Testis (tissue), 3 donors: ENCODE results near the gene TESK2. TPM values are rescaled to one million over a fixed set of nuclear protein-coding genes. Genes with fewer than 3 reads are reported as not detected.

Source experiments
- DNase-seq: peaks from one replicate; pipeline ENCODE4 v3.0.0-alpha.2; 2019
- H3K27ac ChIP-seq, 2 donors: fragments of 200-600 bp; sonication (generic); one replicate each; pipeline ENCODE4 v1.5.1; 2019
- H3K27me3 ChIP-seq: fragments of 200-600 bp; sonication (generic); one replicate; pipeline ENCODE4 v1.5.1; 2019
- H3K36me3 ChIP-seq: fragments of 200-600 bp; sonication (generic); one replicate; pipeline ENCODE4 v1.5.1; 2017; ENCODE audit warnings: low read depth; ENCODE audit errors: missing control alignments
- H3K4me1 ChIP-seq: fragments of 200-600 bp; sonication (generic); one replicate; pipeline ENCODE4 v1.5.1; 2019
- H3K4me3 ChIP-seq, 2 donors: fragments of 200-600 bp; sonication (generic); one replicate each; pipeline ENCODE4 v1.5.1; 2017 to 2019
- H3K9me3 ChIP-seq: fragments of 200-600 bp; sonication (generic); one replicate; pipeline ENCODE4 v1.5.1; 2017
- POLR2A ChIP-seq: fragments of 450-650 bp; IDR thresholded peaks from one replicate; pipeline ENCODE4 v1.6.1; 2017; ENCODE audit warnings: antibody characterized with exemption, mild to moderate bottlenecking, moderate library complexity
- WGBS, 2 donors: methylation state at CpG; one replicate each; pipeline ENCODE4 v1.1.5; 2018; 5-methylcytosine and 5-hydroxymethylcytosine counted together
- intact Hi-C: fragments of 100-400 bp; cut with DNase I; formaldehyde crosslinking; loops from one replicate; pipeline ENCODE4 v1.15.1; 2023; ENCODE audit warnings: low total_unique reads
- polyA plus RNA-seq: library from polyadenylated mRNA; stranded (reverse); fragments of 350-450 nt; fragmentation: Illumina TruSeq; extraction: RNeasy Lipid Tissue Mini Kit (QIAGEN cat#74804); gene quantifications from one replicate; pipeline ENCODE4 v1.2.3, GENCODE V29; 2014; ENCODE audit warnings: low read depth, low replicate concordance; ENCODE audit not compliant: insufficient read depth
- total RNA-seq, 2 donors: library from RNA; depleted of rRNA; stranded (reverse); fragments of >200 nt; gene quantifications; one replicate each; pipeline ENCODE4 v1.2.3, GENCODE V29; 2016
- TF ChIP-seq, protein P1 (sequence below), 3 experiments: fragments of 450-650 bp in 2 of 3; fragments of 200-600 bp in 1 of 3; sonication (generic) in 1 of 3; IDR thresholded peaks; one replicate each; pipeline ENCODE4 v1.5.1; 2016 to 2019; ENCODE audit warnings: antibody characterized with exemption in 3 of 3, mild to moderate bottlenecking in 2 of 3, moderate library complexity in 1 of 3

Gene TESK2
- total and polyA plus RNA-seq, 3 donors from 2014 or later: 14.3 to 22.7 (median 20.9) TPM

DNA sequence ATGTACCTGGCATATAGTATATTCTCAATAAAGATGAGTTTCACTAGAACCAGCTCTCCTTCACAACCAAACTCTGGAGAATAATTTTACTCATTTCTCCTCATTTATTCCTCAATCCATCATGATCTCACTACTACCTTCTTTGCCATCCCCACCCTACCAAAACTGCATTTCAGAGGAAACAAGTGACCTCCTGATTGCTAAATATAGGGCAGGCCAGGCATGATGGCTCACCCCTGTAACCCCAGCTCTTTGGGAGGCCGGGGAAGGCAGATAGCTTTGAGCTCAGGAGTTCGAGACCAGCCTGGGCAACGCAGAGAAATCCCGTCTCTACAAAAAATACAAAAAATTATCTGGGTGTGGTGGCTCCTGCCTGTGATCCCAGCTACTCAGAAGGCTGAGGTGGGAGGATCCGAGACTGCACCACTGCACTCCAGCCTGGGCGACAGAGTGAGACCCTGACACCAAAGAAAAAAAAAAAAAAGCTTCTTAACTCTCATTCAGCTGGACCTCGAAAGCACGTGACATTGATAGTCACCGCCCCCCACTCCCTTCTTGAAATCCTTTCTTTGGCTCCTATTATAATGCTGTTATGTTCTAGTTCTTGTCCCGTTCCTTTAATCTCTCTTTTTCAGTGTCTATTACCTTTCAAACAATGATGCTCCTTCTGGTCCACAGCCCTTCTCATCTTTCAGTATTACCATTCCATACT, 2.1 kb downstream of the TESK2 start:
- TF ChIP-seq, protein P1, sequence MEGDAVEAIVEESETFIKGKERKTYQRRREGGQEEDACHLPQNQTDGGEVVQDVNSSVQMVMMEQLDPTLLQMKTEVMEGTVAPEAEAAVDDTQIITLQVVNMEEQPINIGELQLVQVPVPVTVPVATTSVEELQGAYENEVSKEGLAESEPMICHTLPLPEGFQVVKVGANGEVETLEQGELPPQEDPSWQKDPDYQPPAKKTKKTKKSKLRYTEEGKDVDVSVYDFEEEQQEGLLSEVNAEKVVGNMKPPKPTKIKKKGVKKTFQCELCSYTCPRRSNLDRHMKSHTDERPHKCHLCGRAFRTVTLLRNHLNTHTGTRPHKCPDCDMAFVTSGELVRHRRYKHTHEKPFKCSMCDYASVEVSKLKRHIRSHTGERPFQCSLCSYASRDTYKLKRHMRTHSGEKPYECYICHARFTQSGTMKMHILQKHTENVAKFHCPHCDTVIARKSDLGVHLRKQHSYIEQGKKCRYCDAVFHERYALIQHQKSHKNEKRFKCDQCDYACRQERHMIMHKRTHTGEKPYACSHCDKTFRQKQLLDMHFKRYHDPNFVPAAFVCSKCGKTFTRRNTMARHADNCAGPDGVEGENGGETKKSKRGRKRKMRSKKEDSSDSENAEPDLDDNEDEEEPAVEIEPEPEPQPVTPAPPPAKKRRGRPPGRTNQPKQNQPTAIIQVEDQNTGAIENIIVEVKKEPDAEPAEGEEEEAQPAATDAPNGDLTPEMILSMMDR (IDR thresholded peaks at IDR 0.05): no peak
- TF ChIP-seq POLR2A: no peak
- intact Hi-C loops: no loop called here
- no peak overlapping the region for H3K4me3 ChIP-seq
- no peaks in the 10 kb centered on the region for H3K9me3 ChIP-seq
- no peak overlapping the region for H3K27ac ChIP-seq
- no peaks in the 10 kb centered on the region for H3K27me3 ChIP-seq
- no peak for DNase-seq
- no peaks in the 10 kb centered on the region for H3K36me3 ChIP-seq
- 69 to 77% methylated on average over 10 of the region's 10 CpGs for WGBS, 2 donors
- H3K4me1 ChIP-seq: no peaks in the 10 kb centered on the region

DNA sequence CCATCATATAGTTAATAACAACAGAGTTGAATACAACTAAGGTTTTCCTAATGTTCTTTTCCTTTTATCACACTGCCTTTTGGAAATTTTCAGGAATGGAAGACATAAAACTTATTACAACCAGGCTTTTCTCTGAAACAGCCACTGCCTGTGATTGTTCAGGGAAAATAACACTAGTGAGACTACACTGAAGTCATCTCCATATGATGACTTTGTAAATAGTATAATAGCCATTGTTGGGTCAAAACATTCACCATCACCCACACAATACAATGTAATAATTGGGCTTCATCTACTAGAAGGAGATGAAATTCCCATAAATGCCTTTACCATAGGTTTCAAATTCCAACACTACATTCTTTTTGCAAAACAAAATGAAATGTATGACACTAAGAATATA, 5.0 kb downstream of the TESK2 start:
- H3K4me1 ChIP-seq: no peaks in the 10 kb centered on the region
- intact Hi-C loops: no loop called here
- no peaks in the 10 kb centered on the region for H3K9me3 ChIP-seq
- no peaks in the 10 kb centered on the region for H3K27me3 ChIP-seq
- no peaks in the 10 kb centered on the region for H3K36me3 ChIP-seq
- TF ChIP-seq, protein P1 (IDR thresholded peaks at IDR 0.05): no peak
- TF ChIP-seq POLR2A: no peak
- DNase-seq: no peak
- no peak overlapping the region for H3K27ac ChIP-seq
- no peak overlapping the region for H3K4me3 ChIP-seq

DNA sequence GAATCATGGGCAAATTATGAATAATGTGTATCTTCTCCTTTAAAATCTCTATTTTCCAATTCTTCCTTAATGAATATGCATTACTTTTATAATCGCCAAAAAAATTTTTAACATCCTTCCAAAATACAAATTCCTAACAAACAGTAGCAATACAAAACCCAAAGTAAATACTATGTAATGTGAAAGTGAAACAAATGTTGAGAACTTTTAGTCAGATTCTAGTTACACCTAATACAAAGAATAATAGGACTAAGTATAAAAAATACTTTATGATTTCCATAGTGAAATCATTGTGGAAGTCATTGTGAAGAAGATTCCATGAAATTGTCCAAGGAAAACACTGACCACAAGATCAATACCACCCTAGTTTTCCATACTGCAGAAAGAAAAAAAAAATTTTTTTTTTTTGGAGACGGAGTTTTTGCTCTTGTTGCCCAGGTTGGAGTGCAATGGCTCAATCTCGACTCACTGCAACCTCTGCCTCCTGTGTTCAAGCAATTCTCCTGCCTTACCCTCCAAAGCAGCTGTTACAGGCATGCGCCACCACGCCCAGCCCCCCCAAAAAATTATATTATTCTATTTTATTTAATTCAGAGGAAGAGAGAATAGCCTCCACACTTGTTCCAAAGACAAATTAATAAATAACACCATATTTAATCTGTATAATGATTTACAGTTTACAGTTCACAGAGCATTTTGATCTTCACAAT, 11.8 kb downstream of the TESK2 start:
- TF ChIP-seq, protein P1 (IDR thresholded peaks at IDR 0.05): no peak
- no peak for TF ChIP-seq POLR2A
- WGBS, 2 donors: 82 to 83% methylated on average over 5 of the region's 5 CpGs
- Histone ChIP-seq H3K9me3 (no peaks in the 10 kb centered on the region), H3K27ac (no peak overlapping the region), H3K36me3 (no peaks in the 10 kb centered on the region), H3K4me3 (no peak overlapping the region), H3K27me3 (no peaks in the 10 kb centered on the region), H3K4me1 (no peaks in the 10 kb centered on the region)
- no peak for DNase-seq
- intact Hi-C loops: no loop called here

DNA sequence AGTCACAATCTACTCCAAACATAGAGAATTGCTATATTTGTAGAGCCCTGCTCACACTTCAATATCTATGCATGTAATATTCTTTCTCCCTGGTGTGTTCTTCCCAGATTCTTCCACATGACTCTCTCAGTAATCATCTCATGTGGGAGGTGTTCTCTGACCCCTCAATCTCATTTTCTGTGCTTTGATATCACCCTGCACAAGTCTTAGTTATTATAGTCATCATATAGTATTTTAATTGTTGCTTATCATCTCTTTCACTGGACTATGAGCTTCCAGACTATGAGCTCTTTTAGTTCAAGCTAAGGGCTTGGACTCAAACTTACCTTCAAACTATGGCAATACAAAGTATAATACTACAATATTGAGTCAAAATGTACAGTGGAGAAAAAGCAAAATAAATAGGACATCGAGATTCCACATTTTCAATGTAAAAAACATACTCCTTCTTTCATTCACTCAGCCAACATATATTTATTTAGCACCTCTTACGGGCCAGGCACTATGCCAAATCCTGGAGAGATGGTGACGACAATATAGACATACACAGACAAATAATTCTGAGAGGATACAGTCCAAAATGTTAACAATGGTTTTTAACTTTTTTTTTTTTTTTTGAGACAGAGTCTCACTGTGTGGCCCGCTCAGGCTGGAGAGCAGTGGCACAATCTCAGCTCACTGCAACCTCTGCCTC, 12.7 kb downstream of the TESK2 start:
- 83 to 88% methylated on average over 4 of the region's 4 CpGs for WGBS, 2 donors
- DNase-seq: no peak
- intact Hi-C loops: no loop called here
- no peak overlapping the region for H3K27ac ChIP-seq
- H3K36me3 ChIP-seq: no peaks in the 10 kb centered on the region
- no peaks in the 10 kb centered on the region for H3K4me1 ChIP-seq
- no peaks in the 10 kb centered on the region for H3K9me3 ChIP-seq
- TF ChIP-seq POLR2A: no peak
- TF ChIP-seq, protein P1 (IDR thresholded peaks at IDR 0.05): no peak
- no peak overlapping the region for H3K4me3 ChIP-seq
- H3K27me3 ChIP-seq: no peaks in the 10 kb centered on the region
